Keratinocyte (primary cell): Measurements from ENCODE around the gene ADRA2C. TPM values are rescaled to one million over a fixed set of nuclear protein-coding genes. Genes with fewer than 3 reads are reported as not detected.

Source experiments
- DNase-seq: peaks from one replicate; pipeline ENCODE4 v3.0.0-alpha.2; 2011; ENCODE audit warnings: low read depth, missing footprints, low spot score
- FAIRE-seq: peaks from 2 replicates; lab custom pipeline; 2011; peaks lifted over from hg19 to GRCh38; lab: Jason Lieb, UNC
- H2AFZ ChIP-seq: 2 replicates; pipeline ENCODE4 v1.6.0; 2012; ENCODE audit warnings: low read length, control low read depth, inconsistent platforms; ENCODE audit not compliant: control insufficient read depth
- H3K27ac ChIP-seq: 2 replicates; pipeline ENCODE4 v1.5.1; 2011; ENCODE audit warnings: low read length; ENCODE audit not compliant: control insufficient read depth, insufficient read depth
- H3K27me3 ChIP-seq: 3 replicates; pipeline ENCODE4 v1.6.0; 2011; ENCODE audit warnings: low read length; ENCODE audit not compliant: control insufficient read depth, insufficient read depth; ENCODE audit errors: extremely low read depth
- H3K36me3 ChIP-seq, 2 experiments: 2 replicates in 1 of 2; 3 replicates in 1 of 2; pipeline ENCODE4 v1.5.1; 2011; ENCODE audit warnings: low read length in 2 of 2, mild to moderate bottlenecking in 1 of 2; ENCODE audit not compliant: control insufficient read depth in 2 of 2, insufficient read depth in 2 of 2; ENCODE audit errors: extremely low read depth in 1 of 2
- H3K4me1 ChIP-seq: 3 replicates; pipeline ENCODE4 v1.5.1; 2011; ENCODE audit warnings: low read length; ENCODE audit not compliant: control insufficient read depth, insufficient read depth; ENCODE audit errors: extremely low read depth
- H3K4me2 ChIP-seq: 3 replicates; pipeline ENCODE4 v1.6.0; 2011; ENCODE audit warnings: low read depth, low read length; ENCODE audit not compliant: control insufficient read depth, insufficient read depth; ENCODE audit errors: extremely low read depth
- H3K4me3 ChIP-seq, 3 experiments: fragments of 200-600 bp in 1 of 3; sonication (generic) in 1 of 3; 2 replicates in 2 of 3; 3 replicates in 1 of 3; pipeline ENCODE4 v1.5.1; 2011 to 2016; ENCODE audit warnings: low read length in 3 of 3, mild to moderate bottlenecking in 3 of 3, control low read depth in 2 of 3, inconsistent platforms in 1 of 3, low read depth in 1 of 3, mixed read lengths in 1 of 3, mixed run types in 1 of 3, moderate library complexity in 1 of 3; ENCODE audit not compliant: control insufficient read depth in 2 of 3, insufficient read depth in 2 of 3; ENCODE audit errors: extremely low read depth in 1 of 3
- H3K79me2 ChIP-seq: 2 replicates; pipeline ENCODE4 v1.6.0; 2012; ENCODE audit warnings: low read length; ENCODE audit not compliant: control insufficient read depth, insufficient read depth
- H3K9ac ChIP-seq: 3 replicates; pipeline ENCODE4 v1.6.0; 2011; ENCODE audit warnings: low read length; ENCODE audit not compliant: control insufficient read depth, insufficient read depth; ENCODE audit errors: extremely low read depth
- H3K9me1 ChIP-seq: 3 replicates; pipeline ENCODE4 v1.6.0; 2011; ENCODE audit warnings: low read length; ENCODE audit not compliant: control insufficient read depth, insufficient read depth; ENCODE audit errors: extremely low read depth
- H3K9me3 ChIP-seq: 2 replicates; pipeline ENCODE4 v1.5.1; 2012; ENCODE audit warnings: low read depth, low read length; ENCODE audit not compliant: control insufficient read depth
- H4K20me1 ChIP-seq: 3 replicates; pipeline ENCODE4 v1.6.0; 2011; ENCODE audit warnings: low read length; ENCODE audit not compliant: control insufficient read depth, insufficient read depth; ENCODE audit errors: extremely low read depth
- CTCF ChIP-seq, 3 experiments: IDR thresholded peaks in 1 of 3; conservative IDR thresholded peaks in 1 of 3; optimal IDR thresholded peaks in 1 of 3; 2 replicates in 2 of 3; 3 replicates in 1 of 3; pipeline versions ENCODE3 to v1.5.1; 2011; ENCODE audit warnings: low read length in 3 of 3, mild to moderate bottlenecking in 3 of 3, moderate library complexity in 2 of 3, control low read depth in 1 of 3, inconsistent platforms in 1 of 3; ENCODE audit not compliant: insufficient read depth in 2 of 3; ENCODE audit errors: extremely low read depth in 1 of 3
- EZH2 ChIP-seq: IDR thresholded peaks from one replicate; pipeline ENCODE4 v1.6.1; 2012; ENCODE audit warnings: inconsistent platforms, mild to moderate bottlenecking, low read length, moderate library complexity
- dilution Hi-C: fragments of 300-500 bp; cut with MboI; formaldehyde crosslinking; loops from one replicate; pipeline ENCODE4 v1.7.0; 2020; ENCODE audit warnings: low sequenced_read_pairs; ENCODE audit not compliant: extremely low pct_ligation_motif_present
- polyA plus RNA-seq, 5 experiments: library from polyadenylated mRNA; depleted of rRNA in 3 of 5; stranded (reverse) in 3 of 5; stranded (forward) in 1 of 5; unstranded in 1 of 5; fragments of >200 nt; gene quantifications; 1 replicate in 1 of 5; 2 replicates in 3 of 5; 3 replicates in 1 of 5; pipeline versions ENCODE4 v1.2.1 to v1.2.3, GENCODE V29; 2011 to 2012; ENCODE audit warnings: missing spikeins in 2 of 5, low read depth in 1 of 5, low replicate concordance in 1 of 5

ADRA2C gene
- polyA plus RNA-seq, 1 donor (not counting 4 experiments of a cell fraction or from before 2014, with no cell fraction given) = 0.05 TPM

GRCh38 chr4:3783693-3784306 is 17.6 kb downstream of the ADRA2C start:
- dilution Hi-C loops = no loop called here
- Histone ChIP-seq H3K9me3 (no peaks in the 10 kb centered on the region), H3K27me3 (no peaks in the 10 kb centered on the region), H3K4me1 (no peaks in the 10 kb centered on the region), H3K4me3 (no peak overlapping the region), H3K9me1 (no peaks in the 10 kb centered on the region), H3K36me3 (no peaks in the 10 kb centered on the region), H3K9ac (no peak overlapping the region), H4K20me1 (no peaks in the 10 kb centered on the region), H3K27ac (no peak overlapping the region), H3K79me2 (no peaks in the 10 kb centered on the region), H2AFZ (no peak overlapping the region), H3K4me2 (no peak overlapping the region)
- peak in 2 of 3 experiments; percentile 18 to 20 for TF ChIP-seq CTCF (optimal IDR thresholded peaks at IDR 0.05 in 1 of 3, IDR thresholded peaks at IDR 0.05 in 1 of 3, conservative IDR thresholded peaks at IDR 0.05 in 1 of 3; ENCODE audit: extremely low read depth in 1 of 3, insufficient read depth in 2 of 3, low read length in 3 of 3)
- no peak for TF ChIP-seq EZH2
- no peak for FAIRE-seq
- DNase-seq = no peak

- H3K27me3 ChIP-seq = no peaks in the 10 kb centered on the region
- DNase-seq (no peak), FAIRE-seq (no peak)
- no peak overlapping the region for H3K9ac ChIP-seq
- H3K36me3 ChIP-seq = no peaks in the 10 kb centered on the region
- dilution Hi-C loops = no loop called here
- H3K79me2 ChIP-seq = no peaks in the 10 kb centered on the region
- H2AFZ ChIP-seq = no peak overlapping the region
- no peaks in the 10 kb centered on the region for H4K20me1 ChIP-seq
- H3K4me3 ChIP-seq = no peak overlapping the region
- TF ChIP-seq EZH2 (no peak), CTCF (optimal IDR thresholded peaks at IDR 0.05 in 1 of 3, IDR thresholded peaks at IDR 0.05 in 1 of 3, conservative IDR thresholded peaks at IDR 0.05 in 1 of 3; ENCODE audit: extremely low read depth in 1 of 3, insufficient read depth in 2 of 3, low read length in 3 of 3) (no peak)
- no peaks in the 10 kb centered on the region for H3K9me3 ChIP-seq
- no peak overlapping the region for H3K27ac ChIP-seq
- H3K9me1 ChIP-seq = no peaks in the 10 kb centered on the region
- no peaks in the 10 kb centered on the region for H3K4me1 ChIP-seq
- H3K4me2 ChIP-seq = no peak overlapping the region
Measured at GRCh38 chr4:3784454-3785291, 18.5 kb downstream of the ADRA2C start.
